ELF-1 (cell line): Measurements from ENCODE around the gene NTF3.
A peak's percentile ranks its signal among the peaks of the same experiment; 100 is the strongest.

Experiments
- DNase-seq: peaks from one replicate; pipeline ENCODE4 v3.0.0-alpha.2; 2016; ENCODE audit warnings: low read depth, low spot score

Gene NTF3

DNA sequence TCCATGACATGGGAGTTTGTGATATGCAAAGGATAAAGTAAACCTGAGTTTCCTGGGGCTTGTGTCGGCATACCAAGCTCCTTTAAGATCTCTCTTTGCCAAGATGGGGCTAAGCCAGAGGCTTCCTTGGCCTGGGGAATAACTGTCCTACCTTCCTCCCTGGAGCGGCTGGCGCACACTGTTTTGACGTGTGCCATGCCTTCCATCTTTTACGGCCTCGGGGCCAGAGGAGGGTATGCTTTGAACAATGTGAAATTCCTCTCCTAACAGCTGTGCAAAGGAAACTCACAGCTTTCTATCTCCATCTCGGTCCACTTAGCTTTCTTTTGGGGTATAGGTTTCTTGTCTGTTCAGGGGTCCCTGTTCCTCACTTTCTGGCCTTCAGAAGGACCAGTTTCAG is 55.2 kb downstream of the NTF3 start:
- DNase-seq = peak; percentile 41

GRCh38 chr12:5487948-5488625 is 56.2 kb downstream of the NTF3 start:
- DNase-seq = no peak

DNA sequence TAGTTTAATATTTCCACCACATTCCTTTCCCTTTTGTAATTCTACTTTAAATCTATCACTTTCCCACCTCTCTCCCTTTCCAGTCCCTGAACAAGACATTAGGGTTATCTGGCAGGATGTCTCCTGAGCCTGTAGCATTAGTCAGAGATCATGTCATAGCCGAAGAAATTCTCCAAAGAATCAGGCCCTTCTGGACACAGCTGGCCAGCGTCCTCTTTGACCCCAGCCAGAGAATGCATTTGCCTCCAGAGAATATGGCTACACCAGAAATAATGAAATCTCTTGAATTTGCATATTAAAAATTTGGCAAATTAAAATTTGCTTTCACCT is 56.7 kb downstream of the NTF3 start:
- DNase-seq = no peak

GRCh38 chr12:5489017-5489416 is 57.1 kb downstream of the NTF3 start:
- no peak for DNase-seq

GRCh38 chr12:5489760-5490406 is 58.0 kb downstream of the NTF3 start:
- DNase-seq = no peak

DNA sequence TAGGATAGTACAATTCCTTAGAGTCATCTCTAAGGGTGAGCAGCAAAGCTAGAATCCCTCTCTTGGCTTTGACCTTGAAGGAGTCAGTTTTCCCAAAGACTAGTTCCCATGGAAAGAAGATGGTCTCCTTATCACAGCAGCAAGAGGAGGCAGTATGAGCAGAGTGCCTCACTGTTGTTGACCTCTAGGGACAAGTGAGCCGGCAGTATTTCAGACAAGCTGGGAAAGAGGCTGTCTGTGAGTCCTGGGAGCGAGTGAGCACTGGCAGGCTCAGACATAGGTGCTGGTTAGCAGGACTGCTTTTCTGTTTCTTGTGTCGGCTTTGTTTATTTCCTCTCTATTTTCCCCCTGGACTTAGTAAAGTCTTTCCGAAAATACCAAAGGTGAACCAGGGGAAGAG is 60.7 kb downstream of the NTF3 start:
- DNase-seq = no peak

- DNase-seq = no peak
Observed at GRCh38 chr12:5493018-5493417, 61.1 kb downstream of the NTF3 start.

DNA sequence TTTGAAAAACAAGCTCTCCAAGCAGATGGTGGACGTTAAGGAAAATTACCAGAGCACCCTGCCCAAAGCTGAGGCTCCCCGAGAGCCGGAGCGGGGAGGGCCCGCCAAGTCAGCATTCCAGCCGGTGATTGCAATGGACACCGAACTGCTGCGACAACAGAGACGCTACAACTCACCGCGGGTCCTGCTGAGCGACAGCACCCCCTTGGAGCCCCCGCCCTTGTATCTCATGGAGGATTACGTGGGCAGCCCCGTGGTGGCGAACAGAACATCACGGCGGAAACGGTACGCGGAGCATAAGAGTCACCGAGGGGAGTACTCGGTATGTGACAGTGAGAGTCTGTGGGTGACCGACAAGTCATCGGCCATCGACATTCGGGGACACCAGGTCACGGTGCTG is 62.4 kb downstream of the NTF3 start:
- DNase-seq = no peak

DNA sequence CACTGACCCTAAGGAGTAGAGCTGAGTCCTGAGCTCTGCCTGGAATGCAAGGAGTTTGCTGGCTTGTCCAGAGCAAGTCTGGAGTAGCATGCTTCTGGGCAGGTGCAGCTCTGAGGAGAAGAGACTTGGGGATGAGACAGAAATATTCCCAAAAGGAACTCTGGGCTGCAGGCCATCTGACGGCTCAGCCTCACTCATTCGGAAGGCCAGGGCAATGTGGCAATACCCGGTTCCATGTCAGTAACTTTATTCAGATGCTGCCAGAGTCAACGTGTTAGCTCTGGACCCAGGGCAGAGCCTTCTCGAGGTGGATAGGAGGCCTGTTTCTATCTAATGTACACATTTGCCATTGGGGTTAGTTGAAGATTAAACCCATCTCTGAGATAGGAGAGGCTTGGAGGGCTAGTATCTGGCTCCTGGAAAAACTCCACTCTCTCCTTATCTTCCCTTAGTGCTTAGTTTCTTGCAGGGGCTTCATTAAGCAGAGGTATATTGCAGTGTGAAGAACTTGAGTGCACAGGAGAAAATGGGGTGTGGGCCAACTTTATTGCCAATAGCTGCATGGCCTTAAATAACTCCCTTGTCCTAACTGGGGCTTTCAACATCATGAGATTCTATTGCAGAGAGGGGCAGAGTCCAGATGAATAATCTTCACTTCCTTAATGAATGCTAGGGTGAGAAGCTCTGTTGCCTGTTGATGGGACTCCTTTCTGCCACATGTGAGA is 65.6 kb downstream of the NTF3 start:
- no peak for DNase-seq

DNA sequence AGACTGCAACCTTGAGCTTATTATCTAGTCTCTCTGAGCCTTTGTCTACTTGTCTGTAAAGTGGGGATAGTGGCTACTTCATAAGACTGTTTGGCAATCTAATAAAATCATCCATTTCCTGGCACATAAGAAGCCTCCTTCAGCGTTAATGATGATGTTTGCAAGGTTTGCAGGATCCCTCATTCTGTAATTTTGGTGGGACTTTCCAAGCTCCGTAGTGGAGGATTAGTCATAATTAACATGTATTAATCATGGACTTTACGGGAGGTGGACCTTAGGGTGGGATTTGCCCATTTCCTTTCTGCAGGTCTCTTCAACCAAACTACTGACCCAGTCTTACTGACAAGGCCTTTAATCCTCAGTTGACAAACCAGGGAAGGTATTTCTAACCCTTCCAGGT is 66.2 kb downstream of the NTF3 start:
- no peak for DNase-seq

GRCh38 chr12:5498806-5499205 is 66.9 kb downstream of the NTF3 start:
- DNase-seq = no peak

DNA sequence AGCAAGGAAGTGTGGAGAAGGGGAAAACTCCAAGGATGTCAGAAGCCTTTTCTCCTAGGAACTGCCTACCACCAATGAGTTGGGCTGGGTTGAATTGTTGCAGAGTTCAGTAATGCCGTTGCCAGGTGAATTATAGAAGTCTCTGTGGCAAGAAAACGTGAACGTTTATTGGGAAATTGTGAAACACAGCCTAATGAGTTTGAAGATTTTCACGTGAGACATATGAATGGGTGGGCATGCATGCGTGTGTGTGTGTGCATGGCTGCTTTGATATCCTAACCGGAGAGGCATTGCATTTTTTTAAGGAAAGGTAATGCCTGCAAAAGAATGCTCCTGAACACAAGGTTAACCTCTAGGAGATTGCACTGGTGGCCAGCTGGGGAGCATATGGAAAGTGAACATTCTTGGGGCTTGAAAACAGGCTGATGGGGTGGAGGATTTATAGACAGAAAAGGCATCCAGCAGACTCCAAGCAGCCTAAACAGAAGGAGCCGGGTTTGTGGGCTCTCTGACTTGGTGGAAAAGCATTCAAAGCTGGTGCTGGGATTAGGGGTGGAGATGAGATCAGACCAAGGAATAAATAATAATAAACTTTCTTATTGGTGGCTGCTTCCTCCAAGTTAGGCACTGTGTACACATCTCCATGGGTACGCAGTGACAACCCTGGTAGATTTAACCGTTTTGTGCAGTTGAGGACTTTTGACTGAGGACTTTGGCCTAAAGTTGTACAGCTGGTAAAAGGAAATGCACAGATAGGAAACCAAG is 67.8 kb downstream of the NTF3 start:
- no peak for DNase-seq

DNA sequence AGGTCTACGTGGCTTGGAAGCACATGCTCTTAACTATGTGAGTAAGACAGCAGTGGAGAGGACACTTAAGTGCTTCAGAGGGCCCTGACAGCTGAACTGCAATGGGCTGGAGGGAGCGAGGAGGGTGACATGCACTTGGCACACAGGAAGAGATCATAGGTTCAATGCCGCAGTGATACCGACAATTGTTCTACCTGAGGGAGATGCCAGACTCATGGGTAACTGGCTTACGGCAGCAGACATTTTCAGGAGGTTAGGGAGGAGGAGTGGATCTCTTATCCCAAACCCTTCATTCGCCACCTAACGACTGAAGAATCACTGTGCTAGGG is 68.4 kb downstream of the NTF3 start:
- DNase-seq = no peak

GRCh38 chr12:5503774-5504173 is 71.9 kb downstream of the NTF3 start:
- DNase-seq = peak; percentile 55

- DNase-seq = no peak
Observed at GRCh38 chr12:5505116-5505515, 73.2 kb downstream of the NTF3 start.

DNA sequence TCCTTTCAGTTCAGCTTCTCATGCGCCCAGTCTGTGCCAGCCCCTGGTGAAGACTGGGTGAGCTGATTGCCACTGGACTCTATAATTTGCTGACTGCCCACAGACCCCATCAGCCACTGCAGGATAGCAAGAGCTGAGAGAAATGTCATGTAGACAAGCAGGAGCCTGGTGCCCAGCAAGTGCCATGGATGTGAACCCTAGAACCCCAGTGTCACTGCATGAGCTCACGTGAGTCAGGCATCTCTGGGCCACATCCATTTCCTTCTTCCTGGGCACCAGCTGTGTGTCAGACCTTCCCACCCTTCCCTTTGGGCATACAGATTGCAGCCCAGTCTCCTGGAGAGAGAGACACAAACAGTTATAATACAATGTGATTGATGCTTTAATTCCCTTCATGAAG is 73.8 kb downstream of the NTF3 start:
- no peak for DNase-seq

DNA sequence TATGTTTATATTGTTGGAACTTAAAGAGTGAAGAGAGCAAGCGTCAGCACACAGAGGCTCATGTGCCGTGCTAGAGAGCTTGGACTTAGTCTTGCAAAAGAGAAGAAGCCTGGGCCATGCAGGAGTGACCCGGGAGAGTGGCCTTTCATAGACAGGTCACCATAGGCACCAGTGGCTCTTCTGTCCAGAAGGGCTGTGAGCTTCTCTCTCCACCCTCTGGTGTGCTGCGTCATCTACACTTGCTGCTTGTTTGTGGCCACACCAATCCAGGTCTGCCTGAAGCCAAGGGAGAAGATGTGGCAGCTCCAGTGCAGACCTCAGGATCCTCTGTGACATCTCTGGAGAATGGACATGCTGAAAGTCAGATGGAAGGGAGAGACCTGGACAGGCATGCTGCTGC is 74.4 kb downstream of the NTF3 start:
- DNase-seq = no peak

DNA sequence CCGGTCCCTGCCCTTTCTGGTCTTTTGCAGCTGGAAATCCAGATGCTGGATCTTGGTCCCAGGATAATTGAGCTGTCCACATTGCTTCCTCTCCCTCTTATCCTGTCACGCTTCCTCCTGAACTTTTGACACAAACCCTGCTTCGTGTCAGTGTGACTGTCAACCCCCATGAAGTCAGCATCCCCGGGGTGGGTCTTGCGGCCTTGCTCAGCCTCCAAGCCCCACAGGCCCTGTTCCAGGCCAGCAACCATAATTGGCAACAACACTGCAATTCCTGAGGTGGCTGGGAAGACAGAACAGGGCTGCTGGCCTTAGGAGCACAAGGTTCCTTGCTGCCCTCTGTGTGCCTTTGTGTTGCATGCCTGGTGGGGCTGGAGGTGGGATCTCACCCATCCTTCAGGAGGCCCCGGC is 74.9 kb downstream of the NTF3 start:
- DNase-seq = peak; percentile 56

DNA sequence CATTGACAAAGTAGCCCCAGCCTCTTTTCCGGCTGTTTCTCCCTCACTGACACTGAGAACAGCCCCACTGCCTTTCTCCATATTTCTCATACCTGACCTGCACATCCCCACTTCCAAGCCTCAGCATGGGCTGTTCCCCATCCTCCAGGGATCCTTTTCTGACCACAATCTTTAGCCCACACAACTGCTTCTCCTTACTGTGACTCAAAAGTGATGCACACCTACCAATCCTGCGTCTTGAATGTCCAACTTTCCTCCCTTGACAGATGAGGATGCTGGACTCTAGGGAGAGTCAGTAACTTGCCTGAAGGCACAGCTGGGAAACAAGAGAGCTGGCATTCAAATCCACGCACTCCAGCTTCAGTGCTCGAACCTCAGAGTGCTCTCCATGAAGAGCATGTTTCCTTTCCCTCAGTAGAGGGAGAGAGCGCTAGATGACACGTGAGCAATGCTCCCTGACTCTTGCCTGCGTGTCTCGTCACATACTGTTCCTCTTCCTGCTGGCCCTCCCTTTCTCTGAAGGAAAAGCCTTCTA is 75.6 kb downstream of the NTF3 start:
- DNase-seq = no peak

DNA sequence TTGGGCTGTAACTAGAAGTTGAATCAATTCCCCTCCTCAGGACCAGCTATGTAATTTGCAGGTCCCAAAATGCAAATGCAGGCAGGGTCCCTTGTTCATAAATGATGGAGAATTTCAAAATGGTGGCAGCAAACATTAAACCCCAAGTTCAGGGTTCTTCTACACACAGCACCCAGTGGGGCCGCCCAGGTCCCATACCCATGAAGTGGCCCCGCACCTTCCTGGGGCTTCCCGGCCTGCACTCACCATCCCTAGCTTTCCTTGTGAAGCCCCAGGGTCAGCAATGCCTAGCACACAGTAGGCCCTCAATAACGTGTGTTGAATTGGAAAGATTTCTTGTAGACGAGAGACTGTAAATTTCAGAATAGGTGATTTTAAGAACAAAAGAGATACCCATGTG is 76.0 kb downstream of the NTF3 start:
- DNase-seq = no peak

GRCh38 chr12:5509102-5509501 is 77.2 kb downstream of the NTF3 start:
- DNase-seq = no peak

- no peak for DNase-seq
Observed at GRCh38 chr12:5509557-5509956, 77.6 kb downstream of the NTF3 start.
